ENCODE data around the gene IRX5. TPM values are rescaled to one million over a fixed set of nuclear protein-coding genes. Genes with fewer than 3 reads are reported as not detected.

The IRX5 gene
- total RNA-seq, 1 donor from 2014 or later, result 2.1 TPM

- Histone ChIP-seq H3K27me3 (ENCODE audit: control insufficient read depth in 3 of 3, insufficient read depth in 3 of 3, low read length in 3 of 3) (no peaks in the 10 kb centered on the region), H3K4me3 (ENCODE audit: low read length in 3 of 3) (no peak overlapping the region), H3K27ac (ENCODE audit: low read depth, low read length) (no peak overlapping the region), H3K36me3 (ENCODE audit: control insufficient read depth in 3 of 3, insufficient read depth in 3 of 3, low read length in 3 of 3) (no peaks in the 10 kb centered on the region), H3K9me3 (ENCODE audit: control insufficient read depth in 3 of 3, low read length in 3 of 3) (no peaks in the 10 kb centered on the region), H3K4me1 (ENCODE audit: control insufficient read depth in 3 of 3, insufficient read depth in 3 of 3, low read length in 3 of 3) (no peaks in the 10 kb centered on the region), H3K9ac (ENCODE audit: low read depth in 1 of 3, low read length in 3 of 3) (no peak overlapping the region)
These were observed 33.6 kb downstream of the IRX5 start for GRCh38 chr16:54964239-54964638.

- H3K4me1 ChIP-seq (ENCODE audit: control insufficient read depth in 3 of 3, insufficient read depth in 3 of 3, low read length in 3 of 3), result no peaks in the 10 kb centered on the region
These were observed 34.8 kb downstream of the IRX5 start for GRCh38 chr16:54965464-54965863.

GRCh38 chr16:54968011-54968410, 37.3 kb downstream of the IRX5 start:
- Histone ChIP-seq H3K9ac (ENCODE audit: low read depth in 1 of 3, low read length in 3 of 3) (no peak overlapping the region), H3K4me1 (ENCODE audit: control insufficient read depth in 3 of 3, insufficient read depth in 3 of 3, low read length in 3 of 3) (no peaks in the 10 kb centered on the region), H3K9me3 (ENCODE audit: control insufficient read depth in 3 of 3, low read length in 3 of 3) (no peaks in the 10 kb centered on the region), H3K27ac (ENCODE audit: low read depth, low read length) (no peak overlapping the region), H3K36me3 (ENCODE audit: control insufficient read depth in 3 of 3, insufficient read depth in 3 of 3, low read length in 3 of 3) (no peaks in the 10 kb centered on the region), H3K4me3 (ENCODE audit: low read length in 3 of 3) (no peak overlapping the region), H3K27me3 (ENCODE audit: control insufficient read depth in 3 of 3, insufficient read depth in 3 of 3, low read length in 3 of 3) (no peaks in the 10 kb centered on the region)

More at GRCh38 chr16:54965464-54965863, 34.8 kb downstream of the IRX5 start:
- no peaks in the 10 kb centered on the region for H3K36me3 ChIP-seq (ENCODE audit: control insufficient read depth in 3 of 3, insufficient read depth in 3 of 3, low read length in 3 of 3)
- H3K4me3 ChIP-seq (ENCODE audit: low read length in 3 of 3), result no peak overlapping the region
- H3K9ac ChIP-seq (ENCODE audit: low read depth in 1 of 3, low read length in 3 of 3), result no peak overlapping the region
- H3K27me3 ChIP-seq (ENCODE audit: control insufficient read depth in 3 of 3, insufficient read depth in 3 of 3, low read length in 3 of 3), result no peaks in the 10 kb centered on the region
- no peaks in the 10 kb centered on the region for H3K9me3 ChIP-seq (ENCODE audit: control insufficient read depth in 3 of 3, low read length in 3 of 3)
- H3K27ac ChIP-seq (ENCODE audit: low read depth, low read length), result no peak overlapping the region

- no peak overlapping the region for H3K27ac ChIP-seq (ENCODE audit: low read depth, low read length)
- H3K27me3 ChIP-seq (ENCODE audit: control insufficient read depth in 3 of 3, insufficient read depth in 3 of 3, low read length in 3 of 3), result no peaks in the 10 kb centered on the region
- no peak overlapping the region for H3K4me3 ChIP-seq (ENCODE audit: low read length in 3 of 3)
- no peak overlapping the region for H3K9ac ChIP-seq (ENCODE audit: low read depth in 1 of 3, low read length in 3 of 3)
- no peaks in the 10 kb centered on the region for H3K4me1 ChIP-seq (ENCODE audit: control insufficient read depth in 3 of 3, insufficient read depth in 3 of 3, low read length in 3 of 3)
- no peaks in the 10 kb centered on the region for H3K36me3 ChIP-seq (ENCODE audit: control insufficient read depth in 3 of 3, insufficient read depth in 3 of 3, low read length in 3 of 3)
- no peaks in the 10 kb centered on the region for H3K9me3 ChIP-seq (ENCODE audit: control insufficient read depth in 3 of 3, low read length in 3 of 3)
These were observed 38.1 kb downstream of the IRX5 start for GRCh38 chr16:54968784-54969183.

GRCh38 chr16:54970016-54970415, 39.4 kb downstream of the IRX5 start:
- Histone ChIP-seq H3K27ac (ENCODE audit: low read depth, low read length) (no peak overlapping the region), H3K4me3 (ENCODE audit: low read length in 3 of 3) (no peak overlapping the region)

GRCh38 chr16:54974367-54974766, 43.7 kb downstream of the IRX5 start:
- no peak overlapping the region for H3K4me3 ChIP-seq (ENCODE audit: low read length in 3 of 3)
- no peak overlapping the region for H3K27ac ChIP-seq (ENCODE audit: low read depth, low read length)
- H3K27me3 ChIP-seq (ENCODE audit: control insufficient read depth in 3 of 3, insufficient read depth in 3 of 3, low read length in 3 of 3), result no peaks in the 10 kb centered on the region
- no peaks in the 10 kb centered on the region for H3K4me1 ChIP-seq (ENCODE audit: control insufficient read depth in 3 of 3, insufficient read depth in 3 of 3, low read length in 3 of 3)
- no peaks in the 10 kb centered on the region for H3K36me3 ChIP-seq (ENCODE audit: control insufficient read depth in 3 of 3, insufficient read depth in 3 of 3, low read length in 3 of 3)
- H3K9me3 ChIP-seq (ENCODE audit: control insufficient read depth in 3 of 3, low read length in 3 of 3), result no peaks in the 10 kb centered on the region
- no peak overlapping the region for H3K9ac ChIP-seq (ENCODE audit: low read depth in 1 of 3, low read length in 3 of 3)

More at GRCh38 chr16:54970016-54970415, 39.4 kb downstream of the IRX5 start:
- no peaks in the 10 kb centered on the region for H3K4me1 ChIP-seq (ENCODE audit: control insufficient read depth in 3 of 3, insufficient read depth in 3 of 3, low read length in 3 of 3)
- H3K9me3 ChIP-seq (ENCODE audit: control insufficient read depth in 3 of 3, low read length in 3 of 3), result no peaks in the 10 kb centered on the region
- H3K9ac ChIP-seq (ENCODE audit: low read depth in 1 of 3, low read length in 3 of 3), result no peak overlapping the region
- no peaks in the 10 kb centered on the region for H3K27me3 ChIP-seq (ENCODE audit: control insufficient read depth in 3 of 3, insufficient read depth in 3 of 3, low read length in 3 of 3)
- no peaks in the 10 kb centered on the region for H3K36me3 ChIP-seq (ENCODE audit: control insufficient read depth in 3 of 3, insufficient read depth in 3 of 3, low read length in 3 of 3)

- no peaks in the 10 kb centered on the region for H3K36me3 ChIP-seq (ENCODE audit: control insufficient read depth in 3 of 3, insufficient read depth in 3 of 3, low read length in 3 of 3)
- no peak overlapping the region for H3K9ac ChIP-seq (ENCODE audit: low read depth in 1 of 3, low read length in 3 of 3)
- no peaks in the 10 kb centered on the region for H3K9me3 ChIP-seq (ENCODE audit: control insufficient read depth in 3 of 3, low read length in 3 of 3)
- no peak overlapping the region for H3K4me3 ChIP-seq (ENCODE audit: low read length in 3 of 3)
- no peaks in the 10 kb centered on the region for H3K27me3 ChIP-seq (ENCODE audit: control insufficient read depth in 3 of 3, insufficient read depth in 3 of 3, low read length in 3 of 3)
- no peak overlapping the region for H3K27ac ChIP-seq (ENCODE audit: low read depth, low read length)
- H3K4me1 ChIP-seq (ENCODE audit: control insufficient read depth in 3 of 3, insufficient read depth in 3 of 3, low read length in 3 of 3), result no peaks in the 10 kb centered on the region
These were observed 46.1 kb downstream of the IRX5 start for GRCh38 chr16:54976651-54977200.

GRCh38 chr16:54977211-54977610, 46.5 kb downstream of the IRX5 start:
- no peak overlapping the region for H3K9ac ChIP-seq (ENCODE audit: low read depth in 1 of 3, low read length in 3 of 3)

GRCh38 chr16:54980821-54981220, 50.2 kb downstream of the IRX5 start:
- Histone ChIP-seq H3K27me3 (ENCODE audit: control insufficient read depth in 3 of 3, insufficient read depth in 3 of 3, low read length in 3 of 3) (no peaks in the 10 kb centered on the region), H3K36me3 (ENCODE audit: control insufficient read depth in 3 of 3, insufficient read depth in 3 of 3, low read length in 3 of 3) (no peaks in the 10 kb centered on the region), H3K4me3 (ENCODE audit: low read length in 3 of 3) (no peak overlapping the region), H3K27ac (ENCODE audit: low read depth, low read length) (no peak overlapping the region), H3K9me3 (ENCODE audit: control insufficient read depth in 3 of 3, low read length in 3 of 3) (no peaks in the 10 kb centered on the region), H3K4me1 (ENCODE audit: control insufficient read depth in 3 of 3, insufficient read depth in 3 of 3, low read length in 3 of 3) (peaks cover 3 to 20% (median 11%) of the 10 kb centered on the region in 3 donors), H3K9ac (ENCODE audit: low read depth in 1 of 3, low read length in 3 of 3) (no peak overlapping the region)

More at GRCh38 chr16:54977211-54977610, 46.5 kb downstream of the IRX5 start:
- Histone ChIP-seq H3K9me3 (ENCODE audit: control insufficient read depth in 3 of 3, low read length in 3 of 3) (no peaks in the 10 kb centered on the region), H3K36me3 (ENCODE audit: control insufficient read depth in 3 of 3, insufficient read depth in 3 of 3, low read length in 3 of 3) (no peaks in the 10 kb centered on the region), H3K27ac (ENCODE audit: low read depth, low read length) (no peak overlapping the region), H3K4me1 (ENCODE audit: control insufficient read depth in 3 of 3, insufficient read depth in 3 of 3, low read length in 3 of 3) (no peaks in the 10 kb centered on the region), H3K27me3 (ENCODE audit: control insufficient read depth in 3 of 3, insufficient read depth in 3 of 3, low read length in 3 of 3) (no peaks in the 10 kb centered on the region), H3K4me3 (ENCODE audit: low read length in 3 of 3) (no peak overlapping the region)

Measured in skeletal muscle tissue (tissue), 4 donors.